Neural cell (in vitro differentiated cells): ENCODE data around the gene WRNIP1. TPM values are rescaled to one million over a fixed set of nuclear protein-coding genes. Genes with fewer than 3 reads are reported as not detected.

Experiments used
- H2AFZ ChIP-seq: fragments of 200-600, 300-800 bp; sonication (generic), shearing (Covaris generic); 2 replicates; pipeline ENCODE4 v1.6.0; 2014; ENCODE audit warnings: low read depth, mild to moderate bottlenecking, antibody characterized with exemption, low read length, moderate library complexity
- H3F3A ChIP-seq: fragments of 200-600 bp; shearing (Covaris generic); 2 replicates; pipeline ENCODE4 v1.6.1; 2016; ENCODE audit warnings: mild to moderate bottlenecking, moderate library complexity, mixed read lengths, antibody characterized with exemption, low read length; ENCODE audit not compliant: insufficient read depth, poor library complexity, severe bottlenecking
- H3K27ac ChIP-seq: fragments of 200-600, 300-800 bp; sonication (generic), shearing (Covaris generic); 2 replicates; pipeline ENCODE4 v1.5.1; 2014; ENCODE audit warnings: mild to moderate bottlenecking, low read length, moderate library complexity
- H3K27me3 ChIP-seq: fragments of 300-800, 200-600 bp; sonication (generic), shearing (Covaris generic); 2 replicates; pipeline ENCODE4 v1.6.0; 2014; ENCODE audit warnings: mild to moderate bottlenecking, low read depth, low read length, moderate library complexity; ENCODE audit not compliant: insufficient read depth
- H3K36me3 ChIP-seq: fragments of 300-800, 200-600 bp; sonication (generic), shearing (Covaris generic); 2 replicates; pipeline ENCODE4 v1.5.1; 2014; ENCODE audit warnings: mild to moderate bottlenecking, antibody characterized with exemption, low read length, moderate library complexity; ENCODE audit not compliant: insufficient read depth
- H3K4me2 ChIP-seq: fragments of 300-800, 200-600 bp; sonication (generic), shearing (Covaris generic); 2 replicates; pipeline ENCODE4 v1.6.0; 2014; ENCODE audit warnings: mild to moderate bottlenecking, low read length
- H3K4me3 ChIP-seq: fragments of 300-800, 200-600 bp; sonication (generic), shearing (Covaris generic); 2 replicates; pipeline ENCODE4 v1.5.1; 2014; ENCODE audit warnings: mild to moderate bottlenecking, low read length, moderate library complexity
- H3K79me2 ChIP-seq: fragments of 200-600 bp; shearing (Covaris generic); replicated peaks from 2 replicates; pipeline ENCODE4 v1.6.0; 2014; ENCODE audit warnings: mild to moderate bottlenecking, low read length, moderate library complexity; ENCODE audit not compliant: insufficient read depth
- H3K9ac ChIP-seq: fragments of 300-800, 200-600 bp; sonication (generic), shearing (Covaris generic); 2 replicates; pipeline ENCODE4 v1.6.1; 2016; ENCODE audit warnings: mild to moderate bottlenecking, low read length, mixed read lengths
- H3K9me2 ChIP-seq: fragments of 200-600 bp; shearing (Covaris generic); 2 replicates; pipeline ENCODE4 v1.6.1; 2016; ENCODE audit warnings: mild to moderate bottlenecking, low read length, mixed read lengths; ENCODE audit not compliant: insufficient read depth
- H3K9me3 ChIP-seq: fragments of 200-600, 300-800 bp; sonication (generic), shearing (Covaris generic); 2 replicates; pipeline ENCODE4 v1.6.1; 2016; ENCODE audit warnings: mild to moderate bottlenecking, mixed run types, low read length, moderate library complexity, mixed read lengths
- H4K20me1 ChIP-seq: fragments of 200-600 bp; shearing (Covaris generic); 2 replicates; pipeline ENCODE4 v1.6.1; 2016; ENCODE audit warnings: mild to moderate bottlenecking, mixed run types; ENCODE audit not compliant: insufficient read depth
- EP300 ChIP-seq: fragments of 450-650 bp; conservative IDR thresholded peaks from 2 replicates; pipeline ENCODE4 v1.6.1; 2014; ENCODE audit warnings: antibody characterized with exemption, mild to moderate bottlenecking, moderate library complexity; ENCODE audit not compliant: poor library complexity, severe bottlenecking
- EZH2 ChIP-seq: fragments of 200-600, 300-800 bp; shearing (Covaris generic), sonication (generic); IDR thresholded peaks from 2 replicates; pipeline ENCODE4 v1.6.1; 2014; ENCODE audit warnings: antibody characterized with exemption, low read length, borderline replicate concordance, mild to moderate bottlenecking; ENCODE audit not compliant: insufficient read depth, poor library complexity, severe bottlenecking
- MXI1 ChIP-seq: fragments of 450-650 bp; conservative IDR thresholded peaks from 2 replicates; pipeline ENCODE4 v1.6.1; 2014; ENCODE audit warnings: antibody characterized with exemption, mild to moderate bottlenecking; ENCODE audit not compliant: poor library complexity, severe bottlenecking
- POLR2AphosphoS5 ChIP-seq: IDR thresholded peaks from 2 replicates; pipeline ENCODE4 v1.6.1; 2012
- RAD21 ChIP-seq: fragments of 450-650 bp; conservative IDR thresholded peaks from 2 replicates; pipeline ENCODE4 v1.6.1; 2014; ENCODE audit warnings: antibody characterized with exemption, mild to moderate bottlenecking, moderate library complexity
- REST ChIP-seq: IDR thresholded peaks from 2 replicates; pipeline ENCODE4 v1.6.1; 2012; ENCODE audit warnings: borderline replicate concordance
- SMC3 ChIP-seq: fragments of 450-650 bp; conservative IDR thresholded peaks from 2 replicates; pipeline ENCODE4 v1.6.1; 2014; ENCODE audit warnings: antibody characterized with exemption, mild to moderate bottlenecking, moderate library complexity; ENCODE audit not compliant: poor library complexity
- TAF1 ChIP-seq: IDR thresholded peaks from 2 replicates; pipeline ENCODE4 v1.6.1; 2012; ENCODE audit warnings: low read depth
- polyA plus RNA-seq: library from polyadenylated mRNA; depleted of rRNA; stranded (reverse); fragments of >200 nt; gene quantifications from 2 replicates; pipeline ENCODE4 v1.2.3, GENCODE V29; 2014
- TF ChIP-seq, protein P1 (sequence below): fragments of 450-650 bp; IDR thresholded peaks from 2 replicates; pipeline ENCODE4 v1.5.1; 2014; ENCODE audit warnings: antibody characterized with exemption, mild to moderate bottlenecking, moderate library complexity; ENCODE audit not compliant: poor library complexity, severe bottlenecking

The WRNIP1 gene
- polyA plus RNA-seq, 1 donor from 2014 or later = 93.7 TPM

GRCh38 chr6:2798586-2799134 lies 33.5 kb downstream of the WRNIP1 start:
- Histone ChIP-seq H3K79me2 (no peaks in the 10 kb centered on the region), H3K4me3 (no peak overlapping the region), H3K4me2 (no peak overlapping the region), H3K9ac (no peak overlapping the region), H3F3A (no peaks in the 10 kb centered on the region), H3K27me3 (no peaks in the 10 kb centered on the region), H4K20me1 (no peaks in the 10 kb centered on the region), H3K9me2 (no peaks in the 10 kb centered on the region), H2AFZ (no peak overlapping the region), H3K9me3 (no peaks in the 10 kb centered on the region), H3K27ac (no peak overlapping the region), H3K36me3 (no peaks in the 10 kb centered on the region)
- no peak for TF ChIP-seq SMC3
- no peak for TF ChIP-seq EP300
- no peak for TF ChIP-seq EZH2
- TF ChIP-seq POLR2AphosphoS5 = no peak
- TF ChIP-seq MXI1 = no peak
- no peak for TF ChIP-seq TAF1
- TF ChIP-seq, protein P1, sequence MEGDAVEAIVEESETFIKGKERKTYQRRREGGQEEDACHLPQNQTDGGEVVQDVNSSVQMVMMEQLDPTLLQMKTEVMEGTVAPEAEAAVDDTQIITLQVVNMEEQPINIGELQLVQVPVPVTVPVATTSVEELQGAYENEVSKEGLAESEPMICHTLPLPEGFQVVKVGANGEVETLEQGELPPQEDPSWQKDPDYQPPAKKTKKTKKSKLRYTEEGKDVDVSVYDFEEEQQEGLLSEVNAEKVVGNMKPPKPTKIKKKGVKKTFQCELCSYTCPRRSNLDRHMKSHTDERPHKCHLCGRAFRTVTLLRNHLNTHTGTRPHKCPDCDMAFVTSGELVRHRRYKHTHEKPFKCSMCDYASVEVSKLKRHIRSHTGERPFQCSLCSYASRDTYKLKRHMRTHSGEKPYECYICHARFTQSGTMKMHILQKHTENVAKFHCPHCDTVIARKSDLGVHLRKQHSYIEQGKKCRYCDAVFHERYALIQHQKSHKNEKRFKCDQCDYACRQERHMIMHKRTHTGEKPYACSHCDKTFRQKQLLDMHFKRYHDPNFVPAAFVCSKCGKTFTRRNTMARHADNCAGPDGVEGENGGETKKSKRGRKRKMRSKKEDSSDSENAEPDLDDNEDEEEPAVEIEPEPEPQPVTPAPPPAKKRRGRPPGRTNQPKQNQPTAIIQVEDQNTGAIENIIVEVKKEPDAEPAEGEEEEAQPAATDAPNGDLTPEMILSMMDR = no peak
- no peak for TF ChIP-seq RAD21
- TF ChIP-seq REST = no peak

GRCh38 chr6:2799936-2800527 lies 34.8 kb downstream of the WRNIP1 start:
- Histone ChIP-seq H4K20me1 (no peaks in the 10 kb centered on the region), H3K36me3 (no peaks in the 10 kb centered on the region), H3K4me3 (no peak overlapping the region), H3F3A (no peaks in the 10 kb centered on the region), H3K9me2 (no peaks in the 10 kb centered on the region), H3K27me3 (no peaks in the 10 kb centered on the region), H3K4me2 (no peak overlapping the region), H3K79me2 (no peaks in the 10 kb centered on the region), H3K27ac (no peak overlapping the region), H3K9ac (no peak overlapping the region), H3K9me3 (no peaks in the 10 kb centered on the region), H2AFZ (no peak overlapping the region)
- TF ChIP-seq, protein P1 = no peak
- TF ChIP-seq SMC3 (no peak), MXI1 (no peak), RAD21 (no peak), REST (no peak), EP300 (no peak), EZH2 (no peak), TAF1 (no peak), POLR2AphosphoS5 (no peak)
